SH-SY5Y (cell line): ENCODE results near the gene ANKRD34C.

Source experiments
- GATA2 ChIP-seq: IDR thresholded peaks from 2 replicates; pipeline ENCODE4 v1.6.1; 2011; ENCODE audit warnings: mild to moderate bottlenecking, low read depth, low read length
- GATA3 ChIP-seq: IDR thresholded peaks from 2 replicates; pipeline ENCODE4 v1.6.1; 2011; ENCODE audit warnings: low read depth, mild to moderate bottlenecking, low read length, moderate library complexity

DNA sequence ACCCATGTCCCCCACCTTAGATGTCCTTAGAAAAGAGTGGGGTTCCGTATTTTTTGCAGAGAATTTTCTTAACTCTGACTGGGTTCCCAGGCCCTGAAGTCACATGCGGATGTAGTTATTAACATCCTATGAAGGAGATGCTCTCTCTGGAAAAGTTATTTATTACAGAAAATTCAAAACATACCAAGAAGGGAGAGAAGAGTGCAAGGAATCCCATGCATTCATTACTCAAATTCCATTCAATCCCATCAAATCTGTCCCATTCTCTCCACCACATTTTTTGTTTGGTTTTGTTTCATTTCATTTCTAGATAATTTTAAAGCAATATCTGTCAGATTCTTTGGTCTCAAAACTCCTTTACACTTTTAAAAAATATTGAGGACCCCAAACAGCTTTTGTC lies 34.3 kb upstream of the ANKRD34C start:
- no peak for TF ChIP-seq GATA3
- TF ChIP-seq GATA2: no peak
